Measurements from ENCODE around the gene CENPVL2. TPM values are rescaled to one million over a fixed set of nuclear protein-coding genes. Genes with fewer than 3 reads are reported as not detected.
"Not testable (repeated sequence)": the region's sequence is repeated elsewhere in the genome, so short reads cannot be mapped to it uniquely, and the experiment has no call there.

Gene CENPVL2
- total and polyA plus RNA-seq, 9 donors = 0.17 TPM; not detected in 8

DNA sequence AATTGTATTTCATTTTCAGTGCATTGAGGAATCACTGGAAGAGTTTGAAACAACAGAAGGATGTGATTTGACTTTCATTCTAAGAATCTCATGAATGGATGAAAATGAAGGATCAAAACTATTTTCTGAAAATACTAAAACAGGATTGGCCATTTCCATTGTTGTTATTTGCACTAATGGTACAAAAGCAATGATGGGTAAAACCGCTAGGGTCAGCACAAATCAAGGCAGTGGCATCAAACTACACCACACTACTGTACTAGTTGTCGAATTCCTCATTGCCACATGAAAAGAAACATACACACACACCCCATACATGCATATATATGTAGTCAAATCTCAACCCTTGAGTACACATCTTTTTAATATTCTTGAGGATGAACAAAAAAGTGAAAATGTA lies 39.3 kb downstream of the CENPVL2 start:
- Histone ChIP-seq H3K27ac (ENCODE audit: low read length) (no peak overlapping the region), H3K4me1 (ENCODE audit: control insufficient read depth, insufficient read depth, low read length) (no peaks in the 10 kb centered on the region), H3K27me3 (ENCODE audit: control insufficient read depth, insufficient read depth, low read length) (peaks cover 14% of the 10 kb centered on the region), H3K36me3 (ENCODE audit: control insufficient read depth, insufficient read depth, low read length) (no peaks in the 10 kb centered on the region), H3K9me3 (replicated peaks; ENCODE audit: control insufficient read depth, low read depth, low read length) (no peaks in the 10 kb centered on the region), H3K4me3 (ENCODE audit: low read length) (no peak overlapping the region)
- WGBS (ENCODE audit: insufficient coverage) = no CpG with 5 or more reads among the region's 2 CpGs
- no peak for DNase-seq

GRCh38 chrX:51641421-51642021 lies 41.1 kb downstream of the CENPVL2 start:
- Histone ChIP-seq H3K36me3 (ENCODE audit: control insufficient read depth, insufficient read depth, low read length) (no peaks in the 10 kb centered on the region), H3K27ac (ENCODE audit: low read length) (no peak overlapping the region), H3K4me3 (ENCODE audit: low read length) (no peak overlapping the region), H3K27me3 (ENCODE audit: control insufficient read depth, insufficient read depth, low read length) (peaks cover 22% of the 10 kb centered on the region), H3K4me1 (ENCODE audit: control insufficient read depth, insufficient read depth, low read length) (no peaks in the 10 kb centered on the region), H3K9me3 (replicated peaks; ENCODE audit: control insufficient read depth, low read depth, low read length) (no peaks in the 10 kb centered on the region)
- WGBS (ENCODE audit: insufficient coverage) = 25% methylated on average over 9 of the region's 19 CpGs
- peak; percentile 45 for DNase-seq

DNA sequence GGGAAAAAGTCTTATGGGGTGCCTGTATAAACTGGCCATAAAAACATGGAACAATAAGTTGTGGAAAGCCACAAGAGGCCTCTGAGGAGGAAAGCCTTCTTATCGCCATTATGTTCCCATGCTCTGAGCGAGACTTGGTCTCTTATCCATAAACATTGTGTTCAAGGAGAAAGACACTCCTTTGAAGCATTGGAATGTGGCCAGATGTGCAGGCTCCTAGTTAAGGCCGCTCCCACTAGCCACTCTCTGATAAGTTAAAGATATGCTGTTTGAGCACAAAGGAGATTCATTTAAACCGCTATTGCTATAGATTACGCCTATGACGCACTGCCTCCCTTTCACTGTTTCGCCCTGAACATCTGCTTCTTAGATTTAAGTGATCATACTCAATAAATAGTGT lies 46.1 kb downstream of the CENPVL2 start:
- peaks cover 15% of the 10 kb centered on the region for H3K27me3 ChIP-seq (ENCODE audit: control insufficient read depth, insufficient read depth, low read length)
- not testable (repeated sequence) for H3K4me1 ChIP-seq (ENCODE audit: control insufficient read depth, insufficient read depth, low read length)

More for the DNA sequence above, 46.1 kb downstream of the CENPVL2 start:
- H3K9me3 ChIP-seq (replicated peaks; ENCODE audit: control insufficient read depth, low read depth, low read length); H3K27ac ChIP-seq (ENCODE audit: low read length); H3K4me3 ChIP-seq (ENCODE audit: low read length); H3K36me3 ChIP-seq (ENCODE audit: control insufficient read depth, insufficient read depth, low read length); DNase-seq: not testable (repeated sequence)
- 60% methylated on average over 1 of the region's 7 CpGs for WGBS (ENCODE audit: insufficient coverage)

Other genes starting within 250 kb of the CENPVL2 start
- gene NUDT11, start 186.2 kb downstream of the CENPVL2 start, total RNA-seq = 4.7 TPM
- gene NUDT11, start 186.2 kb downstream of the CENPVL2 start, polyA plus RNA-seq (ENCODE audit: insufficient read depth in 1 of 8, insufficient read length in 8 of 8, low replicate concordance in 1 of 8) = 10 to 100 TPM in 1 of 8 donors, 1 to 10 TPM in 7; 3.9 to 10.0 (median 6.1) TPM
- gene CENPVL3, start 63.9 kb downstream of the CENPVL2 start, total RNA-seq = 0.09 TPM
- under 1 TPM; 0.06 to 0.25 (median 0.17) TPM for gene CENPVL3, start 63.9 kb downstream of the CENPVL2 start, polyA plus RNA-seq (ENCODE audit: insufficient read depth in 1 of 8, insufficient read length in 8 of 8, low replicate concordance in 1 of 8)
- not detected for gene CENPVL1, start 27.7 kb upstream of the CENPVL2 start, total RNA-seq
- gene CENPVL1, start 27.7 kb upstream of the CENPVL2 start, polyA plus RNA-seq (ENCODE audit: insufficient read depth in 1 of 8, insufficient read length in 8 of 8, low replicate concordance in 1 of 8) = under 1 TPM in 1 of 8 donors, not detected in 7; 0.17 TPM
- 5.7 TPM for gene GSPT2, start 60.6 kb upstream of the CENPVL2 start, total RNA-seq
- 10 to 100 TPM in 3 of 8 donors, 1 to 10 TPM in 5; 7.7 to 11.8 (median 9.3) TPM for gene GSPT2, start 60.6 kb upstream of the CENPVL2 start, polyA plus RNA-seq (ENCODE audit: insufficient read depth in 1 of 8, insufficient read length in 8 of 8, low replicate concordance in 1 of 8)
- 133 TPM for gene MAGED1, start 210.8 kb upstream of the CENPVL2 start, total RNA-seq
- 100 to 1,000 TPM; 234 to 394 (median 314) TPM for gene MAGED1, start 210.8 kb upstream of the CENPVL2 start, polyA plus RNA-seq (ENCODE audit: insufficient read depth in 1 of 8, insufficient read length in 8 of 8, low replicate concordance in 1 of 8)

Measured in muscle of leg (tissue), 11 donors.